ENCODE data around the gene MRGPRF.

GRCh38 chr11:69002110-69002569, 10.9 kb downstream of the MRGPRF start:
- no peak for TF ChIP-seq POLR2A (IDR thresholded peaks at IDR 0.05)
- no peak for TF ChIP-seq CTCF (IDR thresholded peaks at IDR 0.05)
- TF ChIP-seq POLR2AphosphoS5 (IDR thresholded peaks at IDR 0.05), result no peak

Measured in breast epithelium (tissue), 3 donors.